ENCODE data around the gene DYRK3. TPM values are rescaled to one million over a fixed set of nuclear protein-coding genes. Genes with fewer than 3 reads are reported as not detected.
A peak's percentile ranks its signal among the peaks of the same experiment; 100 is the strongest.

Gene DYRK3
- total RNA-seq, 1 donor from 2014 or later = 17.9 TPM

- Histone ChIP-seq H3K9me3 (no peaks in the 10 kb centered on the region), H3K27me3 (no peaks in the 10 kb centered on the region), H3K36me3 (no peaks in the 10 kb centered on the region), H3K27ac (peak overlapping the region; percentile 71 to 75), H3K4me3 (no peak overlapping the region), H3K4me1 (peaks cover 11 to 28% of the 10 kb centered on the region in 2 donors)
- TF ChIP-seq, protein P1, sequence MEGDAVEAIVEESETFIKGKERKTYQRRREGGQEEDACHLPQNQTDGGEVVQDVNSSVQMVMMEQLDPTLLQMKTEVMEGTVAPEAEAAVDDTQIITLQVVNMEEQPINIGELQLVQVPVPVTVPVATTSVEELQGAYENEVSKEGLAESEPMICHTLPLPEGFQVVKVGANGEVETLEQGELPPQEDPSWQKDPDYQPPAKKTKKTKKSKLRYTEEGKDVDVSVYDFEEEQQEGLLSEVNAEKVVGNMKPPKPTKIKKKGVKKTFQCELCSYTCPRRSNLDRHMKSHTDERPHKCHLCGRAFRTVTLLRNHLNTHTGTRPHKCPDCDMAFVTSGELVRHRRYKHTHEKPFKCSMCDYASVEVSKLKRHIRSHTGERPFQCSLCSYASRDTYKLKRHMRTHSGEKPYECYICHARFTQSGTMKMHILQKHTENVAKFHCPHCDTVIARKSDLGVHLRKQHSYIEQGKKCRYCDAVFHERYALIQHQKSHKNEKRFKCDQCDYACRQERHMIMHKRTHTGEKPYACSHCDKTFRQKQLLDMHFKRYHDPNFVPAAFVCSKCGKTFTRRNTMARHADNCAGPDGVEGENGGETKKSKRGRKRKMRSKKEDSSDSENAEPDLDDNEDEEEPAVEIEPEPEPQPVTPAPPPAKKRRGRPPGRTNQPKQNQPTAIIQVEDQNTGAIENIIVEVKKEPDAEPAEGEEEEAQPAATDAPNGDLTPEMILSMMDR (IDR thresholded peaks at IDR 0.05) = no peak
- no peak for DNase-seq (ENCODE audit: low spot score in 2 of 2)
- intact Hi-C loops (cut with DNase I) = no loop called here
Measured at GRCh38 chr1:206674236-206674635, 38.9 kb downstream of the DYRK3 start.

GRCh38 chr1:206674745-206675175 lies 39.4 kb downstream of the DYRK3 start:
- peak; percentile 49 to 89 for DNase-seq (ENCODE audit: low spot score in 2 of 2)
- Histone ChIP-seq H3K4me1 (peaks cover 11 to 28% of the 10 kb centered on the region in 2 donors), H3K4me3 (no peak overlapping the region), H3K9me3 (no peaks in the 10 kb centered on the region), H3K36me3 (no peaks in the 10 kb centered on the region), H3K27me3 (no peaks in the 10 kb centered on the region), H3K27ac (peak overlapping the region; percentile 71 to 75)
- TF ChIP-seq, protein P1 (IDR thresholded peaks at IDR 0.05) = no peak
- intact Hi-C loops (cut with DNase I) = loop anchor here (1.0 kb wide), 1 partner anchor 10 kb away; the partner anchor contains the start of gene MAPKAPK2

DNA sequence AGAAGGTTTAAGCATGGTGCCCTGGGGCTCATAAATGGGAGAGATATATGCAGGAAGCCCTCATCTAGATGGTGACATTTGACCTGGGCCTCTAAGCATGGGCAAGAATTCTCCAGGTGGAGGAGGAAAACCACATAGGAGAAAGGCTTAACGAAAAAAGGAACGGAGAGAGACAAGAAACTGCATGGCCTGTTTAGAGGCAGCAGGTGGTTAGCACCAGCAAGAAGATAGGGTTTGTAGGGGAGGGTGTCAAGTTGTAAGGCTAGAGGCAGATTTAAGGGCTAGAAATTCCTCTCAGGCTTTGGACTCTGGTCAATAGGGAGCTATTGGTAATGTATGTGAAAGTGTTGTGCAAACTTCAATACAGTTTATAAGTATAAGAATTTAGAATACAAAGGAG lies 41.2 kb downstream of the DYRK3 start:
- no peak for DNase-seq (ENCODE audit: low spot score in 2 of 2)
- Histone ChIP-seq H3K4me1 (peaks cover 11 to 28% of the 10 kb centered on the region in 2 donors), H3K27ac (no peak overlapping the region), H3K36me3 (no peaks in the 10 kb centered on the region), H3K9me3 (no peaks in the 10 kb centered on the region), H3K27me3 (no peaks in the 10 kb centered on the region), H3K4me3 (no peak overlapping the region)
- TF ChIP-seq, protein P1 (IDR thresholded peaks at IDR 0.05) = no peak
- intact Hi-C loops (cut with DNase I) = no loop called here

DNA sequence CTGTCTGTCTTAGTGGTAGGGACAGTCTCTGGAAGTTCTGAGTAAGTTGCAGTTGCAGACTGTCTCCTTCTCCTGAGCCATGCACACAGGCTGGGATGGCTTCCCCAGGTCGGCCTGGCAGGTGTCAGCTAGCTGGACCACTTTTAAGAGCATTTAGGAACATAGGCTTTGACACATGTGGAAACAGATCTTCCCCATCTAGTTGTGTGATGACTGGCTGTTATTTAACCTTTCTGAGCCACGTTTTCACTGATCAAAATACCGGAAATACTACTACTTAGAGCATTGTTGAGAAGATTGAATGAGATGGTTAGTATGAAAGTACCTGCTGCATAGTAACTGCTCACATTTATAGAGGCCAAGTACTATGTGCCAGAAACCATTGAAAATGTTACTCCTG lies 43.2 kb downstream of the DYRK3 start:
- DNase-seq (ENCODE audit: low spot score in 2 of 2) = no peak
- TF ChIP-seq, protein P1 (IDR thresholded peaks at IDR 0.05) = no peak
- intact Hi-C loops (cut with DNase I) = no loop called here
- H3K27ac ChIP-seq = no peak overlapping the region
- H3K36me3 ChIP-seq = no peaks in the 10 kb centered on the region
- H3K9me3 ChIP-seq = no peaks in the 10 kb centered on the region
- peaks cover 5 to 14% of the 10 kb centered on the region in 2 donors for H3K4me1 ChIP-seq
- H3K27me3 ChIP-seq = no peaks in the 10 kb centered on the region
- no peak overlapping the region for H3K4me3 ChIP-seq

DNA sequence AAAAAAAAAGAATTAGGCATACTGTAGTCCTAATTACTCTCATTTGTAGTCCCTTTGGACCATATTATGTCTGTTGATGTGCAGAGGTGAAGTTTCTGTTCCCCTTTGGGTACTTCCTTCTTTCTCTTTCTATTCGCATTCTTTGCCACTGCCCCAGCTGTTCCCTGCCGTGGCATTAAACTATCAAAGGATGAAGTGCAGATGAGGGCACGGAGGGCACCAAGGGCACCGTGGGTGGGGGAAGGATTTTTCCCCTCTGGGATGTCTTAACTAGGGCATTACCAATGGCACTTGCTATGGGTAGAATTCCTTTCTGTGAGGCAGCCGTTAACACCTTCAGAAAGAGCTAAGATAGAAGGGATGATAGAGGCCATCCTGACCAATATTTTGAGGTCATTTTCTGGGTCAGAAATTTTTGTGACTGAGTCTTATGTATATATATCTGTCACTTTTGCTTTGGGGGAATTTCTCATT lies 44.4 kb downstream of the DYRK3 start:
- Histone ChIP-seq H3K4me3 (no peak overlapping the region), H3K9me3 (no peaks in the 10 kb centered on the region), H3K27ac (no peak overlapping the region), H3K4me1 (peaks cover 5 to 11% of the 10 kb centered on the region in 2 donors), H3K27me3 (no peaks in the 10 kb centered on the region), H3K36me3 (no peaks in the 10 kb centered on the region)
- intact Hi-C loops (cut with DNase I) = no loop called here
- TF ChIP-seq, protein P1 (IDR thresholded peaks at IDR 0.05) = no peak
- DNase-seq (ENCODE audit: low spot score in 2 of 2) = no peak

DNA sequence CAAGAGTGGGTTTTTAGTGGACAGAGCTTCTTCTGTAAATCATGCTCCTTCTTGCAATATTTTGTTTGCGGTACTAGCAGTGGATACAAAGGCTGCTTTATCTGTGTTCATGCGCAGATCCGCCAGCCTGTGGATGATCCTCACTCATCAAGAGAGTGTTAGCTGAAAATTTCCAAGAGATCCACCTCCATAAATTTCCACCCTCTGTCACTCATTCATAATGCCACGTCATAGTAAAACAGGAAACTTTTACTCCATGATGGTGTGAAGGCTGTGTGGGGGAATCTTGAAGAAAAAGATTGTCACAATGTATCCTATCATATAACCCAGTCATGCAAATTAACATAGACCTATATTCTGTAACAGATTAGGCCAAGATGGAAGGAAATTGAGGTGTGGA lies 44.9 kb downstream of the DYRK3 start:
- H3K4me1 ChIP-seq = peaks cover 3 to 6% of the 10 kb centered on the region in 2 donors
- no peaks in the 10 kb centered on the region for H3K36me3 ChIP-seq
- DNase-seq (ENCODE audit: low spot score in 2 of 2) = no peak
- H3K27me3 ChIP-seq = no peaks in the 10 kb centered on the region
- intact Hi-C loops (cut with DNase I) = no loop called here
- H3K27ac ChIP-seq = no peak overlapping the region
- H3K9me3 ChIP-seq = no peaks in the 10 kb centered on the region
- no peak overlapping the region for H3K4me3 ChIP-seq
- TF ChIP-seq, protein P1 (IDR thresholded peaks at IDR 0.05) = no peak
